GM23338 (cell line): ENCODE results near the gene PAIP1. TPM values are rescaled to one million over a fixed set of nuclear protein-coding genes. Genes with fewer than 3 reads are reported as not detected.

Experiments
- ATAC-seq: fragments of 200-7000 bp; cut with Tn5 transposase; 3 replicates; pipeline ENCODE4 v1.9.1; 2020
- DNase-seq: peaks from one replicate; pipeline ENCODE4 v3.0.0-alpha.2; 2015; ENCODE audit warnings: low spot score
- H2AFZ ChIP-seq: fragments of 200-600 bp; sonication (generic); 2 replicates; pipeline ENCODE4 v1.8.0; 2016; ENCODE audit warnings: antibody characterized with exemption, mild to moderate bottlenecking, moderate library complexity
- H3F3A ChIP-seq: fragments of 200-600 bp; sonication (generic); replicated peaks from 2 replicates; pipeline ENCODE4 v1.8.0; 2017; ENCODE audit warnings: antibody characterized with exemption, mixed run types, low read depth
- H3K27ac ChIP-seq: fragments of 200-600 bp; sonication (generic); 2 replicates; pipeline ENCODE4 v1.6.1; 2016; ENCODE audit warnings: low read depth
- H3K27me3 ChIP-seq: fragments of 200-600 bp; sonication (generic); 2 replicates; pipeline ENCODE4 v1.8.0; 2016; ENCODE audit warnings: mild to moderate bottlenecking, mixed run types, moderate library complexity; ENCODE audit not compliant: insufficient read depth
- H3K36me3 ChIP-seq: fragments of 200-600 bp; sonication (generic); 2 replicates; pipeline ENCODE4 v1.8.0; 2016; ENCODE audit warnings: mild to moderate bottlenecking; ENCODE audit not compliant: insufficient read depth
- H3K4me1 ChIP-seq: fragments of 200-600 bp; sonication (generic); 2 replicates; pipeline ENCODE4 v1.8.0; 2016; ENCODE audit warnings: mild to moderate bottlenecking, moderate library complexity; ENCODE audit not compliant: insufficient read depth
- H3K4me2 ChIP-seq: fragments of 200-600 bp; sonication (generic); 2 replicates; pipeline ENCODE4 v1.7.1; 2017; ENCODE audit warnings: mixed run types
- H3K4me3 ChIP-seq: fragments of 200-600 bp; sonication (generic); 2 replicates; pipeline ENCODE4 v1.6.1; 2016; ENCODE audit warnings: mixed run types
- H3K79me2 ChIP-seq: fragments of 200-600 bp; sonication (generic); replicated peaks from 2 replicates; pipeline ENCODE4 v1.8.0; 2017; ENCODE audit warnings: mild to moderate bottlenecking; ENCODE audit not compliant: insufficient read depth
- H3K9me2 ChIP-seq: fragments of 200-600 bp; sonication (generic); 2 replicates; pipeline ENCODE4 v1.8.0; 2017; ENCODE audit not compliant: insufficient read depth
- H4K20me1 ChIP-seq: fragments of 200-600 bp; sonication (generic); replicated peaks from 2 replicates; pipeline ENCODE4 v1.8.0; 2017; ENCODE audit warnings: mild to moderate bottlenecking; ENCODE audit not compliant: insufficient read depth
- H3K27ac Mint-ChIP-seq: 2 replicates; pipeline ENCODE4 v1.8.0; 2020; ENCODE audit warnings: inconsistent platforms, mild to moderate bottlenecking, moderate library complexity, mixed read lengths
- H3K27me3 Mint-ChIP-seq: 3 replicates; pipeline ENCODE4 v1.8.0; 2022; ENCODE audit warnings: low read depth, mild to moderate bottlenecking, moderate library complexity, mixed read lengths, inconsistent platforms; ENCODE audit not compliant: insufficient read depth, poor library complexity
- H3K36me3 Mint-ChIP-seq: 3 replicates; pipeline ENCODE4 v1.8.0; 2021; ENCODE audit warnings: low read depth, mild to moderate bottlenecking, inconsistent platforms, moderate library complexity, mixed read lengths
- H3K4me1 Mint-ChIP-seq: 3 replicates; pipeline ENCODE4 v1.8.0; 2020; ENCODE audit warnings: mild to moderate bottlenecking, inconsistent platforms, mixed read lengths
- H3K4me3 Mint-ChIP-seq: 3 replicates; pipeline ENCODE4 v1.8.0; 2021; ENCODE audit warnings: moderate library complexity, mild to moderate bottlenecking, inconsistent platforms, mixed read lengths
- H3K9me3 Mint-ChIP-seq: 3 replicates; pipeline ENCODE4 v1.8.0; 2020; ENCODE audit warnings: moderate library complexity, mild to moderate bottlenecking, inconsistent platforms, mixed read lengths
- CREB1 ChIP-seq: fragments of 250-450 bp; sonication (Bioruptor Pico); IDR thresholded peaks from 2 replicates; pipeline ENCODE4 v1.5.0; 2020; ENCODE audit warnings: low read depth, mild to moderate bottlenecking, moderate library complexity
- ETS1 ChIP-seq: IDR thresholded peaks from 2 replicates; pipeline ENCODE4 v1.6.1; 2016; ENCODE audit warnings: antibody characterized with exemption
- EZH2 ChIP-seq: fragments of 200-600 bp; sonication (generic); IDR thresholded peaks from one replicate; pipeline ENCODE4 v1.8.0; 2017; ENCODE audit warnings: antibody characterized with exemption, mild to moderate bottlenecking, low read depth; ENCODE audit not compliant: unreplicated experiment
- NANOG ChIP-seq: IDR thresholded peaks from 2 replicates; pipeline ENCODE4 v1.6.1; 2016; ENCODE audit warnings: antibody characterized with exemption, borderline replicate concordance
- POLR2AphosphoS5 ChIP-seq: IDR thresholded peaks from 2 replicates; pipeline ENCODE4 v1.6.1; 2016; ENCODE audit warnings: antibody characterized with exemption, low read depth
- REST ChIP-seq: IDR thresholded peaks from one replicate; pipeline ENCODE4 v1.6.1; 2018; ENCODE audit warnings: antibody characterized with exemption; ENCODE audit not compliant: unreplicated experiment
- ZNF462 ChIP-seq: fragments of 250-450 bp; sonication (Bioruptor Pico); IDR thresholded peaks from 2 replicates; pipeline ENCODE4 v1.5.0; 2020; ENCODE audit warnings: mild to moderate bottlenecking, moderate library complexity
- polyA plus RNA-seq: library from polyadenylated mRNA; unstranded; fragments of >200 nt; fragmentation: Nextera tagmentation; extraction: Ambion mirVana; gene quantifications from 2 replicates; pipeline ENCODE4 v1.2.1, GENCODE V29; 2016
- total RNA-seq: library from RNA; depleted of rRNA; stranded (reverse); fragments of >200 nt; shearing (Covaris generic); gene quantifications from 2 replicates; pipeline ENCODE4 v1.2.3, GENCODE V29; 2014

The PAIP1 gene
- total and polyA plus RNA-seq, 2 experiments from 2014 or later = 108 to 140 TPM

GRCh38 chr5:43497311-43498104 lies 59.4 kb downstream of the PAIP1 start (continued):
- TF ChIP-seq ZNF462 (CRISPR knock-in tag) = no peak

- no peak overlapping the region for H3K4me3 Mint-ChIP-seq
- H3K36me3 ChIP-seq = peaks cover 12% of the 10 kb centered on the region; the same call in 1 of the 2 replicates
- no peaks in the 10 kb centered on the region for H3F3A ChIP-seq
- TF ChIP-seq NANOG (no peak), EZH2 (no peak), POLR2AphosphoS5 (no peak), CREB1 (no peak), REST (no peak), ETS1 (no peak)
- ATAC-seq (no peak), DNase-seq (no peak)
- H3K9me2 ChIP-seq = no peaks in the 10 kb centered on the region
- H3K9me3 Mint-ChIP-seq = no peaks in the 10 kb centered on the region
- no peak overlapping the region for H3K27ac ChIP-seq
- no peak overlapping the region for H3K27ac Mint-ChIP-seq
- no peak overlapping the region for H3K4me2 ChIP-seq
- H3K79me2 ChIP-seq = no peaks in the 10 kb centered on the region
- no peaks in the 10 kb centered on the region for H3K4me1 Mint-ChIP-seq
- H2AFZ ChIP-seq = no peak overlapping the region
- no peaks in the 10 kb centered on the region for H4K20me1 ChIP-seq
- no peaks in the 10 kb centered on the region for H3K27me3 ChIP-seq
- no peaks in the 10 kb centered on the region for H3K4me1 ChIP-seq
- H3K36me3 Mint-ChIP-seq = peaks cover 21% of the 10 kb centered on the region; the same call in 2 of the 3 replicates
- H3K4me3 ChIP-seq = no peak overlapping the region
- no peaks in the 10 kb centered on the region for H3K27me3 Mint-ChIP-seq
Observed at GRCh38 chr5:43491326-43491725, 65.6 kb downstream of the PAIP1 start.
